Neural cell (in vitro differentiated cells): ENCODE data around the gene CHD6. TPM values are rescaled to one million over a fixed set of nuclear protein-coding genes. Genes with fewer than 3 reads are reported as not detected.

Source experiments
- H2AFZ ChIP-seq: fragments of 200-600, 300-800 bp; sonication (generic), shearing (Covaris generic); 2 replicates; pipeline ENCODE4 v1.6.0; 2014; ENCODE audit warnings: low read depth, mild to moderate bottlenecking, antibody characterized with exemption, low read length, moderate library complexity
- H3F3A ChIP-seq: fragments of 200-600 bp; shearing (Covaris generic); 2 replicates; pipeline ENCODE4 v1.6.1; 2016; ENCODE audit warnings: mild to moderate bottlenecking, moderate library complexity, mixed read lengths, antibody characterized with exemption, low read length; ENCODE audit not compliant: insufficient read depth, poor library complexity, severe bottlenecking
- H3K27ac ChIP-seq: fragments of 200-600, 300-800 bp; sonication (generic), shearing (Covaris generic); 2 replicates; pipeline ENCODE4 v1.5.1; 2014; ENCODE audit warnings: mild to moderate bottlenecking, low read length, moderate library complexity
- H3K27me3 ChIP-seq: fragments of 300-800, 200-600 bp; sonication (generic), shearing (Covaris generic); 2 replicates; pipeline ENCODE4 v1.6.0; 2014; ENCODE audit warnings: mild to moderate bottlenecking, low read depth, low read length, moderate library complexity; ENCODE audit not compliant: insufficient read depth
- H3K36me3 ChIP-seq: fragments of 300-800, 200-600 bp; sonication (generic), shearing (Covaris generic); 2 replicates; pipeline ENCODE4 v1.5.1; 2014; ENCODE audit warnings: mild to moderate bottlenecking, antibody characterized with exemption, low read length, moderate library complexity; ENCODE audit not compliant: insufficient read depth
- H3K4me2 ChIP-seq: fragments of 300-800, 200-600 bp; sonication (generic), shearing (Covaris generic); 2 replicates; pipeline ENCODE4 v1.6.0; 2014; ENCODE audit warnings: mild to moderate bottlenecking, low read length
- H3K4me3 ChIP-seq: fragments of 300-800, 200-600 bp; sonication (generic), shearing (Covaris generic); 2 replicates; pipeline ENCODE4 v1.5.1; 2014; ENCODE audit warnings: mild to moderate bottlenecking, low read length, moderate library complexity
- H3K79me2 ChIP-seq: fragments of 200-600 bp; shearing (Covaris generic); replicated peaks from 2 replicates; pipeline ENCODE4 v1.6.0; 2014; ENCODE audit warnings: mild to moderate bottlenecking, low read length, moderate library complexity; ENCODE audit not compliant: insufficient read depth
- H3K9ac ChIP-seq: fragments of 300-800, 200-600 bp; sonication (generic), shearing (Covaris generic); 2 replicates; pipeline ENCODE4 v1.6.1; 2016; ENCODE audit warnings: mild to moderate bottlenecking, low read length, mixed read lengths
- H3K9me2 ChIP-seq: fragments of 200-600 bp; shearing (Covaris generic); 2 replicates; pipeline ENCODE4 v1.6.1; 2016; ENCODE audit warnings: mild to moderate bottlenecking, low read length, mixed read lengths; ENCODE audit not compliant: insufficient read depth
- H3K9me3 ChIP-seq: fragments of 200-600, 300-800 bp; sonication (generic), shearing (Covaris generic); 2 replicates; pipeline ENCODE4 v1.6.1; 2016; ENCODE audit warnings: mild to moderate bottlenecking, mixed run types, low read length, moderate library complexity, mixed read lengths
- H4K20me1 ChIP-seq: fragments of 200-600 bp; shearing (Covaris generic); 2 replicates; pipeline ENCODE4 v1.6.1; 2016; ENCODE audit warnings: mild to moderate bottlenecking, mixed run types; ENCODE audit not compliant: insufficient read depth
- CTCF ChIP-seq: fragments of 450-650 bp; IDR thresholded peaks from 2 replicates; pipeline ENCODE4 v1.5.1; 2014; ENCODE audit warnings: antibody characterized with exemption, mild to moderate bottlenecking, moderate library complexity; ENCODE audit not compliant: poor library complexity, severe bottlenecking
- EZH2 ChIP-seq: fragments of 200-600, 300-800 bp; shearing (Covaris generic), sonication (generic); IDR thresholded peaks from 2 replicates; pipeline ENCODE4 v1.6.1; 2014; ENCODE audit warnings: antibody characterized with exemption, low read length, borderline replicate concordance, mild to moderate bottlenecking; ENCODE audit not compliant: insufficient read depth, poor library complexity, severe bottlenecking
- MXI1 ChIP-seq: fragments of 450-650 bp; conservative IDR thresholded peaks from 2 replicates; pipeline ENCODE4 v1.6.1; 2014; ENCODE audit warnings: antibody characterized with exemption, mild to moderate bottlenecking; ENCODE audit not compliant: poor library complexity, severe bottlenecking
- POLR2AphosphoS5 ChIP-seq: IDR thresholded peaks from 2 replicates; pipeline ENCODE4 v1.6.1; 2012
- RAD21 ChIP-seq: fragments of 450-650 bp; conservative IDR thresholded peaks from 2 replicates; pipeline ENCODE4 v1.6.1; 2014; ENCODE audit warnings: antibody characterized with exemption, mild to moderate bottlenecking, moderate library complexity
- SMC3 ChIP-seq: fragments of 450-650 bp; conservative IDR thresholded peaks from 2 replicates; pipeline ENCODE4 v1.6.1; 2014; ENCODE audit warnings: antibody characterized with exemption, mild to moderate bottlenecking, moderate library complexity; ENCODE audit not compliant: poor library complexity
- TAF1 ChIP-seq: IDR thresholded peaks from 2 replicates; pipeline ENCODE4 v1.6.1; 2012; ENCODE audit warnings: low read depth
- polyA plus RNA-seq: library from polyadenylated mRNA; depleted of rRNA; stranded (reverse); fragments of >200 nt; gene quantifications from 2 replicates; pipeline ENCODE4 v1.2.3, GENCODE V29; 2014

The CHD6 gene
- polyA plus RNA-seq, 1 donor from 2014 or later, result 22.9 TPM

- Histone ChIP-seq H3K27ac (no peak overlapping the region), H3K9me3 (no peaks in the 10 kb centered on the region), H3K9ac (no peak overlapping the region), H3K36me3 (no peaks in the 10 kb centered on the region), H2AFZ (no peak overlapping the region), H4K20me1 (no peaks in the 10 kb centered on the region), H3F3A (no peaks in the 10 kb centered on the region), H3K79me2 (peaks cover 6% of the 10 kb centered on the region), H3K4me3 (no peak overlapping the region), H3K9me2 (no peaks in the 10 kb centered on the region), H3K27me3 (no peaks in the 10 kb centered on the region), H3K4me2 (no peak overlapping the region)
- TF ChIP-seq SMC3 (no peak), MXI1 (no peak), CTCF (no peak)
Observed at GRCh38 chr20:41526327-41526726, 91.8 kb downstream of the CHD6 start.

GRCh38 chr20:41524980-41525613 is 93.1 kb downstream of the CHD6 start:
- no peaks in the 10 kb centered on the region for H3F3A ChIP-seq
- H3K79me2 ChIP-seq, result peaks cover 4% of the 10 kb centered on the region
- TF ChIP-seq SMC3 (no peak), RAD21 (no peak), EZH2 (no peak), TAF1 (no peak)
- no peaks in the 10 kb centered on the region for H3K9me2 ChIP-seq
- no peak overlapping the region for H3K4me3 ChIP-seq
- H3K36me3 ChIP-seq, result no peaks in the 10 kb centered on the region
- no peak overlapping the region for H2AFZ ChIP-seq
- H3K27me3 ChIP-seq, result no peaks in the 10 kb centered on the region
- H3K9ac ChIP-seq, result no peak overlapping the region
- H3K9me3 ChIP-seq, result no peaks in the 10 kb centered on the region
- H3K27ac ChIP-seq, result no peak overlapping the region
- H4K20me1 ChIP-seq, result no peaks in the 10 kb centered on the region
- H3K4me2 ChIP-seq, result no peak overlapping the region

GRCh38 chr20:41523857-41524256 is 94.3 kb downstream of the CHD6 start:
- Histone ChIP-seq H3K9ac (no peak overlapping the region), H4K20me1 (no peaks in the 10 kb centered on the region), H2AFZ (no peak overlapping the region), H3K9me2 (no peaks in the 10 kb centered on the region), H3K79me2 (no peaks in the 10 kb centered on the region), H3F3A (no peaks in the 10 kb centered on the region), H3K36me3 (no peaks in the 10 kb centered on the region), H3K27ac (no peak overlapping the region), H3K27me3 (no peaks in the 10 kb centered on the region), H3K4me3 (no peak overlapping the region), H3K9me3 (no peaks in the 10 kb centered on the region), H3K4me2 (no peak overlapping the region)
- TF ChIP-seq POLR2AphosphoS5 (no peak), CTCF (no peak)
